HFFc6 (cell line): Measurements from ENCODE around the gene TCF7L1. TPM values are rescaled to one million over a fixed set of nuclear protein-coding genes. Genes with fewer than 3 reads are reported as not detected.

ENCODE experiments used
- DNase-seq: peaks from one replicate; pipeline ENCODE4 v3.0.0-alpha.2; 2018
- H3K27ac Mint-ChIP-seq: 2 replicates; pipeline ENCODE4 v1.8.0; 2020; ENCODE audit warnings: mild to moderate bottlenecking, mixed read lengths
- H3K27me3 Mint-ChIP-seq: 2 replicates; pipeline ENCODE4 v1.8.0; 2021; ENCODE audit warnings: mild to moderate bottlenecking, moderate library complexity, mixed read lengths; ENCODE audit not compliant: insufficient read depth
- H3K36me3 Mint-ChIP-seq: 2 replicates; pipeline ENCODE4 v1.8.0; 2021; ENCODE audit warnings: low read depth, mixed read lengths
- H3K4me1 Mint-ChIP-seq: 2 replicates; pipeline ENCODE4 v1.8.0; 2020; ENCODE audit warnings: low read depth, mixed read lengths
- H3K4me3 Mint-ChIP-seq: 2 replicates; pipeline ENCODE4 v1.8.0; 2020; ENCODE audit warnings: mild to moderate bottlenecking, moderate library complexity, mixed read lengths
- H3K9me3 Mint-ChIP-seq: 2 replicates; pipeline ENCODE4 v1.8.0; 2020; ENCODE audit warnings: mild to moderate bottlenecking, mixed read lengths
- total RNA-seq, 6 experiments: library from RNA; stranded (reverse); fragmentation: NEBNext Ultra II Directional; extraction: Animal tissue kit (Norgen Biotek cat#: 25700); gene quantifications; 2 replicates in 1 of 6; 3 replicates in 5 of 6; pipeline ENCODE4 v1.2.3, GENCODE V29; 2021
- TF ChIP-seq, protein P1 (sequence below): fragments of 200-600 bp; sonication (generic); IDR thresholded peaks from 2 replicates; pipeline ENCODE4 v1.5.0; 2021; ENCODE audit warnings: antibody characterized with exemption, mild to moderate bottlenecking

Gene TCF7L1
- total RNA-seq, 6 experiments from 2014 or later, result 2.6 to 10.3 (median 9.4) TPM

GRCh38 chr2:85272357-85272756 lies 139.2 kb downstream of the TCF7L1 start:
- DNase-seq, result no peak
- no peak overlapping the region for H3K4me3 Mint-ChIP-seq
- H3K9me3 Mint-ChIP-seq, result no peaks in the 10 kb centered on the region
- H3K27me3 Mint-ChIP-seq, result peaks cover 6% of the 10 kb centered on the region
- peaks cover 11% of the 10 kb centered on the region; the same call in 1 of the 2 replicates for H3K36me3 Mint-ChIP-seq
- peaks cover 44% of the 10 kb centered on the region for H3K4me1 Mint-ChIP-seq
- H3K27ac Mint-ChIP-seq, result no peak overlapping the region
- TF ChIP-seq, protein P1, sequence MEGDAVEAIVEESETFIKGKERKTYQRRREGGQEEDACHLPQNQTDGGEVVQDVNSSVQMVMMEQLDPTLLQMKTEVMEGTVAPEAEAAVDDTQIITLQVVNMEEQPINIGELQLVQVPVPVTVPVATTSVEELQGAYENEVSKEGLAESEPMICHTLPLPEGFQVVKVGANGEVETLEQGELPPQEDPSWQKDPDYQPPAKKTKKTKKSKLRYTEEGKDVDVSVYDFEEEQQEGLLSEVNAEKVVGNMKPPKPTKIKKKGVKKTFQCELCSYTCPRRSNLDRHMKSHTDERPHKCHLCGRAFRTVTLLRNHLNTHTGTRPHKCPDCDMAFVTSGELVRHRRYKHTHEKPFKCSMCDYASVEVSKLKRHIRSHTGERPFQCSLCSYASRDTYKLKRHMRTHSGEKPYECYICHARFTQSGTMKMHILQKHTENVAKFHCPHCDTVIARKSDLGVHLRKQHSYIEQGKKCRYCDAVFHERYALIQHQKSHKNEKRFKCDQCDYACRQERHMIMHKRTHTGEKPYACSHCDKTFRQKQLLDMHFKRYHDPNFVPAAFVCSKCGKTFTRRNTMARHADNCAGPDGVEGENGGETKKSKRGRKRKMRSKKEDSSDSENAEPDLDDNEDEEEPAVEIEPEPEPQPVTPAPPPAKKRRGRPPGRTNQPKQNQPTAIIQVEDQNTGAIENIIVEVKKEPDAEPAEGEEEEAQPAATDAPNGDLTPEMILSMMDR, result no peak

DNA sequence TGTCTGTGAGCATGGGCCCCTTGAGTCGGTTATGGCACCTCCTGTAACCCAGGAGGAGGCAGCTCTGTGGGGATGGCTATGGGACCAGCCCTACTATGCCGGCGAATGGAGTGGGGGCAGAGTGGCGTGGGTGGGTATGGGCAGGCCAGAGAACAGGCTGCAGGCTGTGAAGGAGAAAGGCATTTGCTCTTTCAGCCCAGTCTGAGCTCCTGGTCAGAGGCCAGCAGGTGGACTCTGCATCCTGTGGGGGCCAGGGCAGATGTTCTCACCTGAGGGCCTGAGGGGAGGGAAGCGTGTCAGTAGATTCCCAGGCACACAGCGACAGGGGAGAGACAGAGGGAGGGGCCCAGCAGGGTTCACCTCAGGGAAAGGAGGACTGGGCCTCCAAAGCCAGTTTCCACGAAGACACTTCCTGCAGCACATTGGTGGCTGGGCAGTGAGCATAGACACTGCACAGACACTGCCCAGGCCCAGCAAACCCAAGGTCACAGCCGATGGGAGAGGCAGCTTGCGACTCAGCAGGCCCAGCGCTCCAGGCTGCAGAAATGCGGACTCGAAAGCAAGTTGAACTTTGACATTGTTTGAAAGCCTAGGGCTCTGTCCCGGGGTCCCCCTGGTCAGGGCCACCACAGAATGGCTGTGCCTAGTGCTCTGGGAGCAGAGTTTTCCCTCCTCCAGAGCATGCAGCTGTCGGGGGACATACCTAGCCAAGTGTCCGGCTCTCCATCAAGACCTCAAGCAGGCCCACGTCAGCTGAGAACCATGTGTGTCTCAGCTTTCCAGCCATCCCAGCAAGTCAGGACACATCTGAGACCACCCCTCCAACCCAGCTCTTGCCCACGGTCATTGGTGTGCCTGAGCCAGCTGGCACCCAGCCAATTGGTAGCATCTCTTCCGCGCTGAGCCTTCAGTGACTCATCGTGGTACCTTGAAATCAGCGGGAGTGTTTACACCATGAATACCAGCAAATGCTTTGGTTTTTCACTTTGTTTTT lies 140.8 kb downstream of the TCF7L1 start:
- TF ChIP-seq, protein P1, result no peak
- H3K27ac Mint-ChIP-seq, result peak overlapping the region; percentile 54; the same call in 1 of the 2 replicates
- peak; percentile 57 for DNase-seq
- H3K4me1 Mint-ChIP-seq, result peaks cover 60% of the 10 kb centered on the region
- peak overlapping the region; percentile 55; the same call in 1 of the 2 replicates for H3K4me3 Mint-ChIP-seq
- no peaks in the 10 kb centered on the region for H3K9me3 Mint-ChIP-seq
- H3K36me3 Mint-ChIP-seq, result peaks cover 11% of the 10 kb centered on the region; the same call in 1 of the 2 replicates
- H3K27me3 Mint-ChIP-seq, result peaks cover 2% of the 10 kb centered on the region

DNA sequence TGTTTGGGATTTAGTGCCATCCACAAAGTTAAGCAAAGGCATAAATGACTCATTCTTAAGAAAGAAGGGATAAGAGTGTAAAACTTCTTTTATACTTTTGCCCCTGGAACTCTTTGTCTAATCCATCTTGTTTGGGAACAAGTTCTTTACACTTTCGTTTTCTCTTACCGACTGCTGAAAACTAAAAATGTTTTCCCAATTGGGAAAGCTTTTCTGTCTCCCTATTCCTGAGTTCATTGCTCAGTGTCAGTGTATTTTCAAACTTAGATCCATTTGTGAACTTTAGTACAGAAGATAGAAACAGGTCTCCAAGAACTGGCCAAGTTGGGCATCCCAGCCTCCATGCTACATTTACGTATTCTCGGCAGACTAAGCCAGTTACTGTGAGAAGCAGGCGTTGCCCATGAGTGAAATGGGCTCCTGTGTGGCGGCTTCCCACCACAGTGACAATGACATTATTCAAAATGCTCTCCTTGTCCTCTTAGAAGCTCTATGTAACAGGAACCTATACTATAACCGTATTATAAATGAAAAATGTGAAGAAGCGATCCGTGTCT lies 142.9 kb downstream of the TCF7L1 start:
- Mint-ChIP-seq H3K27me3 (peaks cover 2% of the 10 kb centered on the region), H3K4me3 (peak overlapping the region; percentile 59; the same call in 1 of the 2 replicates), H3K9me3 (no peaks in the 10 kb centered on the region), H3K36me3 (peaks cover 15% of the 10 kb centered on the region; the same call in 1 of the 2 replicates), H3K4me1 (peaks cover 61% of the 10 kb centered on the region), H3K27ac (peak overlapping the region; percentile 50; the same call in 1 of the 2 replicates)
- TF ChIP-seq, protein P1, result no peak
- no peak for DNase-seq

- no peak for DNase-seq
- Mint-ChIP-seq H3K9me3 (no peaks in the 10 kb centered on the region), H3K4me3 (peak overlapping the region; percentile 59; the same call in 1 of the 2 replicates), H3K27ac (peak overlapping the region; percentile 65), H3K4me1 (peaks cover 61% of the 10 kb centered on the region), H3K36me3 (peaks cover 15% of the 10 kb centered on the region; the same call in 1 of the 2 replicates), H3K27me3 (peaks cover 2% of the 10 kb centered on the region)
- TF ChIP-seq, protein P1, result no peak
Observed at GRCh38 chr2:85276571-85277118, 143.5 kb downstream of the TCF7L1 start.

- peaks cover 2% of the 10 kb centered on the region for H3K27me3 Mint-ChIP-seq
- H3K36me3 Mint-ChIP-seq, result peaks cover 15% of the 10 kb centered on the region; the same call in 1 of the 2 replicates
- TF ChIP-seq, protein P1, result no peak
- H3K27ac Mint-ChIP-seq, result peak overlapping the region; percentile 81
- H3K9me3 Mint-ChIP-seq, result no peaks in the 10 kb centered on the region
- H3K4me1 Mint-ChIP-seq, result peaks cover 61% of the 10 kb centered on the region
- H3K4me3 Mint-ChIP-seq, result peak overlapping the region; percentile 82
- peak; percentile 77 for DNase-seq
Observed at GRCh38 chr2:85277416-85278158, 144.4 kb downstream of the TCF7L1 start.
